ENCODE results near the gene TMEM174.

TMEM174 gene

DNA sequence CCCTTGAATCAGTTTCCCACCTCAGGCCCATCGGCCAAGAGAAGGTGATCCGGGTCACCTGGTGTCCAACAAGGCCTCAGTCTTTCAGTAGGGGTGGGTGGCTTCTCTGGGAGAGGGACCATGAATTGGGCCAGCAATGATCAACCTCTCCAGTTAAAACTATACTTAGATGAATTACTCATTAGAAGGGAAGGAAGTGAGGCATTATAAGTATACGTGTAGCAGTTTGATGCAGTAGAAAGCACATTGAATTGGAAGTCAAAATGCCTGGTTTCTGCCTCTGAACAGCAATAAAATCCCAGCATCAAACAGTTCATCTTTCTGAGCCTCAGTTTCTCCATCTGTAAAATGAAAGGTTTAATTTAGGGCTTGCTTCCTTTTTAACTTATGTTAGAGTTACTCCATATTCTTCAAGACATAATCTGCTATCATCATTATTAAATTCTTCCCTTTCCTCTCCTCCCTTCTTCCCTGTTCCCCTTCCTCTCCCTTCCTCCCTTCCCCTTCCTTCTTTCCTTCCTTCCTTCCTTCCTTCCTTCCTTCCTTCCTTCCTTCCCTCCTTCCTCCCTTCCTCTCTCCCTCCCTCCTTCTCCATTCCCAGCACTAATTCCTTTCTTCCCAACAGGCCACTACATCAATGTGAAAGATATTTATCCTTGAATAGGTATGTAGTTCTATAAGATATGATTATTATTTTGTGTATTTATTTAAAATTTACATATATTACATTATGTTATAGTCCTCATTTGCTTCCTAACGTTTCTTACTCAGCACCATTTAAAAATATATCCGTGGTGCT, 18.6 kb upstream of the TMEM174 start:
- no peak for DNase-seq

DNA sequence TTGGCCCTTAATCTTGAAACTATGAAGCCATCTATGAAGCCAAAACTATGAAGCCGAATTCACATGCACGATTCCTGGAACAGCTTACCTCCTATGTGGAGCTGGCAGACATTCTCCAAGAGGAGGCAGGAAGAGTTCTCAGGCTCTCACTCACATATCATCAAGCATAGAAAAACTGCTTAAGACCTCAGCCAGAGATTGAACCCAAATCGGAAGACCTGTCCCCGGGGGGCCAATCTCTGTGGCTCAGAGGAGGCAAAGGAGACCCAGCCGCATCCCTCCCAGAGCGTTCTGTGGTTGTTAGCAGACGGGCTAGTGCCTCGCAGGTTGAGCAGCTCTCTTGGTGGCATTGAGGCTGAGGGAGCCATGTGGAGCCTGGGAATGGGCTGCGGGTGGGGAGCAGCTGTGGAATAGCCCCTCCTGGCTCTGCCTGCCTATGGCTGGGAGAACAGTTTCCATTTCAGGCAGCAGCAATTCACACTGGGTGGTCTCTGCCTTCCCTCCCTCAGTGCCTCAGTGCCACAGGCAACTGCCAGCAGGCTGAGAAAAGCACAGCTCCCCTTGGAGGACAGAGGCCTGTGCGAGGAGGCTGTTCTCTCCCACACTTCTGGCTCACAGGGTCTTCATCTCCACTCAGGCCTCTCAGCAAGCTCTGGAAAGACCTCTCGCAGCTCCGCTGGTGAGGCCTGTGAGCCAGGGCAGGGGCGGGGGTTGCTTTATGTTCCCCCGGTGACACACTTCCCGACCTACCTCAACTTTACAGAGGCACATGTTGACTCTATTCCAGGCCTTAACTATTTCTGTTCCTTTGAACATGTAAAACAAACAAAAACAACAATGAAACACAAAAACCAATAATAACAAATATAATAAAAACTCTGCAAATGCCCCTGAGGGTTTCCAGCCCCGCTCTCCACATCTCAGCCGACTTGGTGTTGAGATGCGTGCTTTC, 17.4 kb upstream of the TMEM174 start:
- no peak for DNase-seq

DNA sequence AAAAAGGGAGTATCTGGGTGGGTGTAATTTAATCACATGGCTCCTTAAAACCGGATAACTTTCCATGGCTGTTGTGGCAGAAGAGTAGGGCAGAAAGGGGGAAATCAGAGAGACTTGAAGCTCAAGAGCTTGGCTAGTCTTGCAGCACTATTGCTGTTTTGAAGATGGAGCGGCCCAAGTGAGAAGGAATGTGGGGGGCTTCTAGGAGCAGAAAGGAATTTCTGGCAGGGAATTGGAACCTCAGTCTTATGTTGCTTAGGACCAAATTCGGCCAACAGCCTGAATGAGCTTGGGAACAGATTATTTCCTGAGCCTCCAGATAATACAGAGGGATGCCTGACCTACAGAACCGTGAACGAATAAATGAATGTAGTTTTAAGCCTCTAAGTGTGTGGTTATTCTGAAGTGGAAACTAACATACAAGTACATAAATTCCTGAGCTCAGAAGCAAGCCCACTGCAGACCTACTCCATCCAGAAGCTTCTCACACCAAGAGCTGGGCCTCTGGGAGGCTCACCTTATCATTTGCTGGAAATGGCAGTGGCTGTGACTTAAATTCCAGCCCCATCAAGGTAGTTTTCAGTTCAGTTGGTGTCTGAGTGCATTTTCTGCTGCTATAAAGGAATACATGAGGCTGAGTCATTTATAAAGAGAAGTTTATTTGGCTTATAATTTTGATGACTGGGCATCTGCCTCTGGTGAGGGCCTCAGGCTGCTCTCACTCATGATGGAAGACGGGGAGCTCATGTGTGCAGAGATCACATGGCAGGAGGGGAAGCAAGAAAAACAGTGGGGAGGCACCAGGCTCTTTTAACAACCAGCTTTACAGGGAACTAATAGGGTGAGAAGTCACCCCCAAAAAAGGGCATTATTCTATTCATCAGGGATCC, 15.3 kb upstream of the TMEM174 start:
- DNase-seq: no peak

DNA sequence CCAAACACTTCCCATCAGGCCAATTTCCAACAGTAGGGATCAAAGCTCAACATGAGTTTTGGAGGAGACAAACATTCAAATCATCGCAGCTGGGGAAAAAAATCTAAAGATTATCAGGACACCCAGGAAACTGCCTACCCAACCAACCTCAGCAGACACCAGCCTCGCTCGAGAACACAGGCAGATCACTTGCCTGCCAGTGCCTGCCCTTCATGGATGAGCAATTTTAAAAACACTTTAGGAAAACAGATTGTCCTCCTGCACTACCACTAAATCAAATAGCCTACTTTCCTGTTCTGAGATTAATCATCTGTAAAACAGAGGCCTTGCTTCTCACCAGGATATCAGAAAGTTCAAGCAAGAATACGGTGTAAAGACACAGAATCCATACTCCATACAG, 14.7 kb upstream of the TMEM174 start:
- no peak for DNase-seq

DNA sequence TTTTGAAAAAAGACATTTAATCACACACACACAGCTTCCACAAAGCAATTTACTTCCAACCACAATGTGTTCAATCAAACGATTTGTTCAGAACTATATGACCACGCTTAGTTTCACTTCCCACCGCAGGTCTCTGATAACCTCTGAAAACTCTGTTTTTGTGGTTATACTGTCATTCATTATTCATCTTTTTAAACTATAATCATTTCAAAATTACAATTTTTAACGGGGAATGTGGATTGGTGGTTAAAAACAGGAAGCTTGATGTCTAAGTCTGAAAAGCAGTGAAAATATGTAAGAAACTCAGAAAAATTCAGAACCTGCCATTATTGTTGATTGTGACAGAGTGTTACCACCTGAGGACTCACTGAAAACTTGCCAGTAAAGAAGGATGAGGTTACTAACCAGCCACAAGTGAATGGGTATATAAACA, 12.7 kb upstream of the TMEM174 start:
- DNase-seq: peak; percentile 80

DNA sequence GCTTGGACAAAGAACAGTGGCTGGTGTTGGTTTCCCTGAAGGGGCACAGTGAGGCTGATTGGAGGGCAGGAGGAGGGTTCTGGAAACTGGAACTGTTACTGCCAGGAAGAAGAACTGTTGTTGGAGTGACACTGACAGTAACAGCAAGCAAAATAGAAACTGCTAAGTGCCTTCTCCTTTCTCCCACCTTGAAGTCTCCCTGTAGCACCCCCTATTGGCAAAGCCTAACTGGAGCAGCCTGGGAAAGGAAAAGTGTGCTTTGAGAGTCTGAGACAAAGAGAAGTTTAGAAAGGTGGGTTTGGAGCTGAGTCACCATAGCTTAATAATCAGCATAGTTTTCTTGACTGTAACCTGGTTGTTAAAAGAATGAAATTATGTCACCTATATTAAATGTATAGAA, 2.5 kb upstream of the TMEM174 start:
- DNase-seq: no peak

DNA sequence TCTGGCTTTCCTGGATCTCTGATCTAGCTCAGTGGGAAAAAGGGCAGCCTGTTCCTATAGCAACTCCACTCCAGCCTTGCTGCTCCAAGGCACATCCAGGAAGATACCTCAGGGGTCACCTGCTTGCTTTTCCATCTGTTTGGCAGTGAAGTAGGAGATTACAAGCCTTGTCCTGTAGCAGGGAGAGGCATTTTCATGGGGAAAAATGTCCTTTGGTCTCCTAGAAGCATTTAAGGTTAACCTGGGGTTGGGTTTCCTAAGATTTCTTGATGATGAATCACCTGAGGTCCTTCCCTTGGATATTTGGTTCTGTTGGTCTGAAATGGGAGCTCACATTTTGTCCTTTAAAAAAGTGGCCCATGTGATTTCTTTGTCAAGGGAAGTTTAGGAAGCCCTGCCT, 1.5 kb upstream of the TMEM174 start:
- no peak for DNase-seq

DNA sequence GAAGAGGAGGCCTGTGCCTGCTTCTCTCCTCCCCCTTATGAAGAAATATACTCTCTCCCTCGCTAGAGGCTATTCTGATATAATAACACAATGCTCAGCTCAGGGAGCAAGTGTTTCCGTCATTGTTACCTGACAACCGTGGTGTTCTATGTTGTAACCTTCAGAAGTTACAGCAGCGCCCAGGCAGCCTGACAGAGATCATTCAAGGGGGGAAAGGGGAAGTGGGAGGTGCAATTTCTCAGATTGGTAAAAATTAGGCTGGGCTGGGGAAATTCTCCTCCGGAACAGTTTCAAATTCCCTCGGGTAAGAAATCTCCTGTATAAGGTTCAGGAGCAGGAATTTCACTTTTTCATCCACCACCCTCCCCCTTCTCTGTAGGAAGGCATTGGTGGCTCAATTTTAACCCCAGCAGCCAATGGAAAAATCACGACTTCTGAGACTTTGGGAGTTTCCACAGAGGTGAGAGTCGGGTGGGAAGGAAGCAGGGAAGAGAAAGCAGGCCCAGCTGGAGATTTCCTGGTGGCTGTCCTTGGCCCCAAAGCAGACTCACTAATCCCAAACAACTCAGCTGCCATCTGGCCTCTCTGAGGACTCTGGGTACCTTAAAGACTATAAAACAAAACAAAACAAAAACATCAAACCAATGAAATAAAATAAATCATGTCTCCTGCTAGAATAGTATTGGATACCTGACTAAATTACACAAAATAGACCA, 1.3 kb downstream of the TMEM174 start:
- DNase-seq: no peak

DNA sequence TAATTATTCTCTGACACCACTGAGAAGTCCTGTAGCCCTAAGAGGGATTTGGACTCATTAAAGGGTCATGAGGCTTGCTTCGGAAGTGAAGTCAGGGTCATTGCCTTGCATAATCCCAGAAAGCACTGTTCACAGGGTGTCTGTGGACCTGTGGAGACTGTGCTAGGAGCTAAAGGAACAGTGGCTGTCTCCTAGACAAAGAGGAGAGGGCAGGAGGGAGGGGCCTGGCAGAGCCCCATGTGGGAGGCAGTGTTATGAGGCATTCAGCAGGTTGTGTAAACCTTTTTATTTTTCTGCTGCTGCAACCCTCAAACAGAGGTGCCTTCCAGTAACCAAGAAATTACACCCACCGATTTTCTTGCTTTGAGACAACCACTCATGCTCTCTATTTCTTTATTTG, 3.3 kb downstream of the TMEM174 start:
- DNase-seq: no peak

DNA sequence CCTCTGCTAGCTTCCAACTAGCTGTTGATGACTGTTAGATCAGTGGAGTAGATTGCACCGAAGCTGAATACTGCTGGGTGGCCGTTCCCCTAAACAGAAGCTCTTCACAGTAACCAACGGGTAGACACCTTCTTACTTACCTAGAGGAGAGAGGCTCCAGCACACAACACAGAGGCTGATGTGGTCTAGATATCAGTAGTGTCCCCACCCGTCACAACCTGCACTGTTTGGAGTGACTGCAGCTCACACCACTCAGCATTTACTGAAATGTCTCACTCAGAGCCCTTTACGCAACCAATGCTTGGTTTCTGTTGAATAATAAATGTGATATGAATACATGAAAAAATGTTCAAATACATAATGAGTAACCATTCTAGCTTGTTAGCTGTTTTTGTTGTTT, 5.3 kb downstream of the TMEM174 start:
- no peak for DNase-seq

DNA sequence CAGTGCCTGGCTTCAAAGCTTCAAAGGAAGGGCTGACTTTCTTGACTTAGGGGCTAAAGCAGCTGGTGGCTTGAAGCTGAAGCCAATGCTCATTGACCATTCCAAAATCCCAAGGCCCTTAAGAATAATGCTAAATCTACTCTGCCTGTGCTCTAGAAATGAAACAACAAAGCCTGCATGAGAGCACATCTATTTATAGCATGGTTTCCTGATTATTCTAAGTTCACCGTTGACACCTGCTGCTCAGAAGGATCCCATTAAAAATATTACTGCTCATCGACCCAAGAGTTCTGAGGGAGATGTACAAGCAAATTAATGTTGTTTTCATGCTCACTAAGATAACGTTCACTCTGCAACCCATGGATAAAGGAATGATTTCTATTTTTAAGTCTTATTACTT, 6.7 kb downstream of the TMEM174 start:
- DNase-seq: no peak

DNA sequence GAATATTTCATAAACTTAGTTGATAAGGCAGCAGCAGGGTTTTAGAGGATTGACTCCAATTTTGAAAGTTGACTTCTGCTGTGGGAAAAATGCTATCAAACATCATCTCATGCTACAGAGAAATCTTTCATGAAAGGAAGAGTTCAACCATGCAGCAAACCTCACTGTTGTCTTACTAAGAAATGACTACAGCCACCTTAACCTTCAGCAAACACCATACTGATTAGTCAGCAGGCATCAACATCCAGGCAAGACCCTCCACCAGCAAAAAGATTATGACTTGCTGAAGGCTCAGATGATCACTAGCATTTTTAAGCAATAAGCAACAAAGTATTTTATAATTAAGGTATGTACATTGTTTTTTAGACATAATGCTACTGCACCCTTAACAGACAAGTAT, 7.6 kb downstream of the TMEM174 start:
- no peak for DNase-seq

DNA sequence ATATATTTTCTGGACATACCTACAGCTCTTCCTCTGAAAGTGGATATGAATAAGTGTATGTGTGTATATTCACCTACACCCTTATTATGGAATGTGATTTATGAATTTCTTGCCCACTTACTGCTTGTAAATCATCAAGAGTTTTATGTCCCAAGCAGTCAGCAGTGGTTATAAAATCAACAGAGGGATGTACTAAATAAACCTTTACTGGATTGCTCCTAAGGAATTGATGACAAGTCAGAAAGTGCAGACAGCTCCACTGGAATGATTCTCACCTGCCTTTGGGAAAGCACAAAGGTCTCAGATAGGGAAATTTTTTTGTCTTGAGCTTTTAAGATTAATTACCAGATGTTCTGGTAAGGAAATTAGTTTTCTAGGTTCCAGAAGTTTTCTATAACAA, 9.3 kb downstream of the TMEM174 start:
- DNase-seq: no peak

DNA sequence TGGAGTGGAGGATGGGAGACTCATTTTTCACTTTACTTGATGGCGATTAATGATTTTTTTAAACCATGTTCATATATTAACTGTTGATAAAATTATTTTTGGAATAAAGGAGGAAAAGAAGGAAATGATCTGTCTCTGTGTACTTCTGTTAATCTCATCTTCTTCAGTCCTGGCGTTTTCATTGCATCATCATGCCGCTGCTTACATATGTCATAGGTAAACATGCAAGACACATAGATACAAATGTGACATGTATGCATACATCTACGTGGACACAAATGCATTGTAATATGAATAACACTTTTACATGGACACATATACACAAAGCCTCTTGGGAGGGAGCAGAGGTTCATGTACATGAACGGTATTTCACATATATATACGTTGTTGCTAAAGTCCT, 10.0 kb downstream of the TMEM174 start:
- DNase-seq: no peak

DNA sequence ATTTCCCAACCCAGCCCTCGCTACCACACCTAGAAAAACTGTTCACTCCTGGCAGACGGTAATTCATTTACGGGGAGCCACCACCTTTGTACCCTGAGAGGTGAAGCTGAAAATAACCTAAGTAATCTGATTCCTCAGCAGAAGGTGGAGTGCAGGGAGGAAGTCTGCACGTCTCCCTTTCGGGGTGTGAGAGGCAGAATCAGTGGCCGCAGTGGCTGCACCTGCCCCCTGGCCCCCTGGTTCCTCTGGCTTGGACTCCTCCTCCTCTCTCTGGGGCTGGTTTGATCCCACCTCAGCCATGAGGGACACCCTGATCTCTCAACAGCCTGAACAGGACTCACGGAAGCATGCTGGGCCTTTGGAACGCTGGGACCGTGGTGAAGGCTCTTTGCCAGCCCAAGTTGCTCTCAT, 10.5 kb downstream of the TMEM174 start:
- no peak for DNase-seq

DNA sequence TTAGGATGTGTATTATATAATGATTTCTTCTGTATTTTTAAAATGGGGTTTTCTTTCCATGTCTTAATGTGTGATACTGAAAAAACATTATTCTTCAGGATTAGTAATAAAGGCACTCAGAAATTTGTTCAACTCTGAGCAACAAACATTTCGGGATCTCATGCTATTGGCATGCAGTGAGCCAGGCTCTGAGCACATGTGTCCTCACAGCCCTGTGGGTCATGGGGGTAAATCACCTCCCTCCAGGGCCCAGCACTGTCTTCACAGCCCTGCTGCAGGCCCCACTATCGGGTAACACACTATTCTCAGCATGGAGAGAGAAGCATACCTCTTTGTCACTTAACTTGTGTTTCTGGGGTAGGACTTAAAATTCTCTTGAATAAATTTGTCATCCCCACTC, 14.0 kb downstream of the TMEM174 start:
- no peak for DNase-seq

DNA sequence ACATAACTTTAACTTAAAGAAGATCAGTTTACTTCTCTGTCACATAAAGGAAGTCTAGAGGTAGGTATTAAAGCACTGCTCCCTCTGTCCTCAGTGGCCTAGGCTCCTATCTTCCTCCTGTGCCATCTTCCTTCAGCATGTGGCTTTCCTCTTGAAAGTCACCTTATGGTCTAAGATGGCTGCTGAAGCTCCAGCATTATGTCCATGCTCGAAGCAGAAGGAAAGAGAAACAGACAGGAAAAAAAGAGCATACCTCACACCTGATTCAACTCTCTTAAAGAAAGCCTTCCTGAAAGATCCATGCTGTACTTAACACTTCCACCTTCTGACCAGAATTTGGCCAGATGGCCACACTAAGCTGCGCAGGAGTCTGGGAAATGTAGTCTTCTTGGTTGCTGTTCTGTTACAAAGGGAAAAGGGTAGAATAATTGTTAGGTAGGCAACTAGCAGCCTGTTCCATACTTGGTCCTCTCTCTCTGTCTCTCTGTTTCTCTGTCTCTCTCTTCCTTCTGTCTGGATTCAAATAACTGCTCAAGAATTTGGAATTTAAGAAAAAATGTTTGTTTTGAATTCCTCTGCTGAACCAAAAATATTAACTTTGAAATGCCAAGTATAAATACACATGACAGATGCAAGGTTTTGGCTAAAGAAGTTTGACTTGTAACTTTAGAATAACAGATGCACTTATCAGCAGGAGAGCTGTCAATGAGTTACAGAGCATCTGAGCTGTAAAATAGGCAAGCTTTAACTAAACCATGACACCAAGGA, 16.0 kb downstream of the TMEM174 start:
- no peak for DNase-seq

DNA sequence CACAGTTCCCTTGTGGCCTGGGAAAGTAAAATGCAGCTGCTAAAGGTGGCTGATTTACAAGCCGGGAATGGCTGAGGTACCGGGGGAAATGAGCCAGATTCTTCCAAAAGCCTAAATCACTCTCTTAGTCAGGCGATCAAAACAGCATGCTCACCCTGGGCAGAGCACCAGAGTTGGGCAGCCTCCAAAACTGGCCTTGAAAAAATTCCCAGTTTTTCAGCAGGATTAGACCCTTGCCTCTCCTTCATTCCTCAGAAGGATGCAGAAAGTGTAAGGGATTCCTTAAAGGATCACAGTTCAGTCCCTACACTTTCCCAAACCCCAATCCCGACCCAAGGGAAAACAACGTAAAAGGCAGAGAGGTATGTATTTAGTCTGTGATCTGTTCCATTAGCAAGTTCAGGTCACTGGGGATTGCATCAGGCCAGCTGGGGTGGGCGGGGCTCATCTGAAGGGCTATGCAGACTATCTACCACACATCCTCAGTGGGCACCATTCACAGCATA, 16.9 kb downstream of the TMEM174 start:
- DNase-seq: no peak

DNA sequence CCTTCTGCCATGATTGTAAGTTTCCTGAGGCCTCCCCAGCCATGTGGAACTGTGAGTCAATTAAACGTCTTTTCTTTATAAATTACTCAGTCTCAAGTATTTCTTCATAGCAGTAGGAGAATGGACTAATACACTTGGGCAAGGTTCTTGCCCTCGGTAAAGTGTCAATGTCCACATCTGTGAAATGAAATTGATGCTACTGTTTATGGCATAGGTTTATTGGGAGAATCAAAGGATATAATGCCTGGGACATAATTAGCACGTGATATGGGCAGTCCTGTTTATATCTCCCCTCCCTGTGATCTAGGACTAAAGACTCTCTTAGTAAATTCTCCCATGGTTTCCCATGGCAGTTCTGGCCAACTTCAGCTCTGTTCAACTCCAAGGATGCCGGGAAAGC, 19.4 kb downstream of the TMEM174 start:
- DNase-seq: no peak

DNA sequence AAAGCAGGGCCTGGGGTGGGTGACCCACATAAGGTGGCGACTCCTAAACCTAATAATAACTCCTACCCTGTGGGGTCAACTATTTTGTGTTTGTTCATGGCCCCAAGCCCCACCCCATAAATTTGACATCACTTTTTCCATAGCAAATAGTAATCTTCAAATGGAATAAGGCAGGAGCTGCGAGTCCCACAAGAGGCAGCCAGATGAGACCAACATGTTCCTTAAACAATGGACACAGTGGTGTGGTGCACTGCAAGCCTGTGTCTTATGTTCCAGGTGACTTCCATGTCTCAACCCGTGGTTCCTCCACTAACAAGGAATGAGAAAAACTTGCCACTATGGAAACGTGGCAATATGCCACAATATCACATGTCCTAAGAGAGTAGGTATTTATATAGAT, 20.6 kb downstream of the TMEM174 start:
- no peak for DNase-seq

DNA sequence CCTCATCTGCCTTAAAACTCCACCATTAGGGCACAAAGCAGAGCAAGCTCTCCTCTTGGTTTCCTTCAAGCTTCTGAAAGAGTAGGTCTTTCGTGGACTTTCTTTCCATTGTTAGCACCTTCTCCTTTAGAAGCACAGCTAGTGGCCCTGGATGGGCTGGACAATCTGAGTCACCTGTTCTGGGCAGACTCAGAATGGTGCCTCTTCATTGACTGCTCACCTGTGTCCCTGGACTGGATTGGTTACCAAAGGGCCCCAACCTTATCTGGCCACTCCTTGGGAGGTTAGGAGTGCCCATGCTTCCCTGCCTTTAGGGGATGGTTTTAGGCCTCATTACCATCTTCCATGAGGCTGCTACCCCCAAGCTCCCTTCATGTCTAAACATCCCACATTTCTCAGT, 23.2 kb downstream of the TMEM174 start:
- no peak for DNase-seq

All from stimulated activated CD8-positive, alpha-beta memory T cell treated with anti-CD3 and anti-CD28 coated beads, Interleukin-4, amount 100 ng/mL, for 48 hours (primary cell).